Dendritic cell treated with granulocyte-macrophage colony-stimulating factor and Interleukin-4, amounts not matched to agents 40 ng/mL and 50 ng/mL, for 4 days (primary cell): ENCODE data around the gene JADE3.

Source experiments
- H3K27ac Mint-ChIP-seq: one replicate; pipeline ENCODE4 v1.8.0; 2022; ENCODE audit warnings: mild to moderate bottlenecking, mixed read lengths
- H3K27me3 Mint-ChIP-seq: one replicate; pipeline ENCODE4 v1.8.0; 2022; ENCODE audit warnings: mild to moderate bottlenecking, mixed read lengths
- H3K36me3 Mint-ChIP-seq: one replicate; pipeline ENCODE4 v1.8.0; 2022; ENCODE audit warnings: low read depth, mixed read lengths
- H3K4me1 Mint-ChIP-seq: one replicate; pipeline ENCODE4 v1.8.0; 2022; ENCODE audit warnings: low read depth, mixed read lengths
- H3K4me3 Mint-ChIP-seq: one replicate; pipeline ENCODE4 v1.8.0; 2022; ENCODE audit warnings: mild to moderate bottlenecking, moderate library complexity, mixed read lengths
- H3K9me3 Mint-ChIP-seq: one replicate; pipeline ENCODE4 v1.8.0; 2022; ENCODE audit warnings: mixed read lengths
- intact Hi-C: fragments of 100-400 bp; cut with micrococcal nuclease; formaldehyde crosslinking; loops from one replicate; pipeline ENCODE4 v1.15.0; 2022

Gene JADE3

GRCh38 chrX:47080915-47081236 is 168.7 kb downstream of the JADE3 start:
- intact Hi-C loops = no loop called here
- Mint-ChIP-seq H3K27ac (no peak overlapping the region), H3K4me1 (no peaks in the 10 kb centered on the region), H3K4me3 (no peak overlapping the region), H3K27me3 (no peaks in the 10 kb centered on the region), H3K9me3 (no peaks in the 10 kb centered on the region), H3K36me3 (no peaks in the 10 kb centered on the region)

DNA sequence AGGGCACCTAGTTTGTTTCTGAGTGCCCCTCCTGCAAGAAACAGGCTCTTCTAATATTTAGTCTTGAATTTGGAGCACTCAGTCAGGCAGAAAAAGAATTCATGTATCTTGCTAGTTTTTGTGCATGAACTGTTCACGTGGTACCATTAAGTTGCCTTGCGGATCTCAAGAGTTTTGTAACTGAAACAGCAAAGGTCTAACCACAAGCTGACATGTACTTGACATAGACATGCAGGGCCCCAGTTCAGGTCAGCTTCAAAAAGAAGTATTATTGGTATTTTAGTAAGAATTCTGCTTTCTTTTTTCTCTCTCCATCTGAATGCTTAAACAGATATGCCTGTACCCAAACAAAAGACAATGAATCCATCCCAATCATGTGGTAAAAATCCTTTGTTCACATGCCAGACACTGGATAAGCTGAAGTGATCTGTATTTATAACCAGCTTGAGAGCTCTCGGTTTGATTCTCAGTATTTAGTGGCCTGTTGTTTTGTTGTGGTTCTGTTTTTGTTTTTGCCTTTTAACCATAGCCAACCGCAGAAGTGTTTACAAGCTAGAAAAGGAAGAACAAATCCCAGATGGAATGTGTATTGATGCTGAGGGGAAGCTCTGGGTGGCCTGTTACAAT is 179.0 kb downstream of the JADE3 start:
- H3K4me3 Mint-ChIP-seq = no peak overlapping the region
- H3K27ac Mint-ChIP-seq = no peak overlapping the region
- intact Hi-C loops = loop anchor here (5.0 kb wide), 1 partner anchor 289 kb away; no protein-coding TSS in a partner anchor
- no peaks in the 10 kb centered on the region for H3K27me3 Mint-ChIP-seq
- no peaks in the 10 kb centered on the region for H3K4me1 Mint-ChIP-seq
- no peaks in the 10 kb centered on the region for H3K36me3 Mint-ChIP-seq
- no peaks in the 10 kb centered on the region for H3K9me3 Mint-ChIP-seq

GRCh38 chrX:47093248-47093647 is 181.0 kb downstream of the JADE3 start:
- no peaks in the 10 kb centered on the region for H3K36me3 Mint-ChIP-seq
- H3K27me3 Mint-ChIP-seq = no peaks in the 10 kb centered on the region
- no peak overlapping the region for H3K27ac Mint-ChIP-seq
- no peaks in the 10 kb centered on the region for H3K4me1 Mint-ChIP-seq
- intact Hi-C loops = loop anchor here (5.0 kb wide), 1 partner anchor 291 kb away; no protein-coding TSS in a partner anchor
- H3K9me3 Mint-ChIP-seq = no peaks in the 10 kb centered on the region
- H3K4me3 Mint-ChIP-seq = no peak overlapping the region

DNA sequence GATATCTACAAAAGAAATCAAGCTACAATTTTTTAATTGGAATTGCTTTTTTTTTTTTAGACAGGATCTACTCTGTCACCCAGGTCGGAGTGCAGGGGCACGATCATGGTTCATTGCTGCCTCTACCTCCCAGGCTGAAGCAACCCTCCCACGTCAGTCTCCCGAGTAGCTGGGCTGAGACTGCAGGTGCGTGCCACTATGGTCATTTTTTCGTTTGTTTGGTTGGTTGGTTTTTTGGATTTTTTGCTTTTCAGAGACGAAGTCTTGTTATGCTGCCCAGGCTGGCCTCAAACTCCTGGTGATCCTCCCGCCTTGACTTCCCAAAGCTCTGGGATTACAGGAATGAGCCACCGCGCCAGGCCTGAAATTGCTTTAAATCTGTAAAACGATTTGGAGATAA is 181.6 kb downstream of the JADE3 start:
- Mint-ChIP-seq H3K27me3 (no peaks in the 10 kb centered on the region), H3K36me3 (no peaks in the 10 kb centered on the region), H3K4me3 (no peak overlapping the region), H3K4me1 (no peaks in the 10 kb centered on the region), H3K27ac (no peak overlapping the region), H3K9me3 (no peaks in the 10 kb centered on the region)
- intact Hi-C loops = loop anchor here (5.0 kb wide), 1 partner anchor 292 kb away; no protein-coding TSS in a partner anchor

DNA sequence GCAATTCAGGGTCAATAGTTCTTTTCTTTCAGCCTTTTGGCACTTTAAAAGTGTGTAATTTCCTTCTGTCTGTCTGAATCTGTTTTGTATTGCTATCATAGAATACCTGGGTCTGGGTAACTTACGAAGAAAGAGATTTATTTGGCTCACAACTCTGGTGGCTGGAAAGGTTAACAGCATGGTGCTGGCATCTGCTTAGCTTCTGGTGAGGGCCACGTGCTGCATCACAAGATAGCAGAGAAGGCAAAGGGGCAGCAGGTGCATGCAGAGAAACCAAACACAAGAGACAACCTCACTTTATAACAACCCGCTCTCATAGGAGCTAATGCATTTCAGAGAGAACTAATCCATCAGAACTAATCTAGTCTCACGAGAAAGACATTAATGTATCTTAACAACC is 184.8 kb downstream of the JADE3 start:
- H3K4me3 Mint-ChIP-seq = no peak overlapping the region
- no peaks in the 10 kb centered on the region for H3K27me3 Mint-ChIP-seq
- H3K36me3 Mint-ChIP-seq = no peaks in the 10 kb centered on the region
- H3K9me3 Mint-ChIP-seq = no peaks in the 10 kb centered on the region
- intact Hi-C loops = no loop called here
- H3K4me1 Mint-ChIP-seq = no peaks in the 10 kb centered on the region
- no peak overlapping the region for H3K27ac Mint-ChIP-seq

GRCh38 chrX:47098338-47099094 is 186.3 kb downstream of the JADE3 start:
- Mint-ChIP-seq H3K4me1 (no peaks in the 10 kb centered on the region), H3K27me3 (no peaks in the 10 kb centered on the region), H3K27ac (no peak overlapping the region), H3K36me3 (no peaks in the 10 kb centered on the region), H3K4me3 (no peak overlapping the region), H3K9me3 (no peaks in the 10 kb centered on the region)
- intact Hi-C loops = no loop called here

DNA sequence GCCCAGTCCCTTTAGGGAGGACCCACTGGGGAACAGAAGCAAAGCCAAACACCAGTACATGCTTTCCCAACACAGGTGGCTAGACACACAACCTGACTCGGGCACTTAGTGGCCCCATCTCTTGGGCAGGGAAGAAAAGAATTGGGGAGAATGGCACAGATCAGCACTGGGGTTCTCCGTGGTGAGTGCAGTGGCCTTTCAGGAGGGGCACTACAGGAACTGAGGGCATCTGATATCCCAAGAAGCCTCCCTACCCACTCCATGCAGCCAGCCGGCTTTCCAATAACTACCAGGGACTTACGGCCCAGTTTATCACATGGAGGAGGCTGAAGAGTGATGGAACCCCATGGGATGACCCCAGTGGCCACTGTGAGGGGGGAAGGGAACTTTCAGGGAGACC is 189.0 kb downstream of the JADE3 start:
- H3K4me1 Mint-ChIP-seq = no peaks in the 10 kb centered on the region
- no peaks in the 10 kb centered on the region for H3K36me3 Mint-ChIP-seq
- H3K27me3 Mint-ChIP-seq = no peaks in the 10 kb centered on the region
- no peaks in the 10 kb centered on the region for H3K9me3 Mint-ChIP-seq
- H3K27ac Mint-ChIP-seq = no peak overlapping the region
- intact Hi-C loops = no loop called here
- H3K4me3 Mint-ChIP-seq = no peak overlapping the region
